ENCODE data around the gene MMRN1.

MMRN1 gene

DNA sequence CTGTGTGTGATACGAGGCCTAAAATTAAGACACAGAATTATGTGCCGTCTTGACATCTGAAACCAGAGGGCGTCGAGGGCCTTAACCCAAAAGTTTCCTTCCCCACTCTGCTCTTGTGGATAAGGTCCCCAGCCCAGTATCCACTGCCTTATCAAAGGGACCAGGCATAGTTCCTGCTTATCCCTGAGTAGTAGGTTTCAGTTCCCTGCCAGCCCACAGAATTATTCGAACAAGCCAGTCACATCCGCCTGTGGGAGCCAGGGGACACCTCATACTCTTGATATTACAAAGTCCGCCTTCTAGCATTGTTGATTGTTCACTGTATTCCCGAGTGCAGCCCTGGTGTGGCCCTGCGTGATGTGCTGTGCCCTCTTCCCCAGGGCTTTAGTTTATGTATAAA is 5.4 kb upstream of the MMRN1 start:
- TF ChIP-seq ZNF8 (CRISPR knock-in tag; IDR thresholded peaks at IDR 0.05) = no peak
- ATAC-seq = no peak

GRCh38 chr4:89897867-89898266 is 3.2 kb downstream of the MMRN1 start:
- TF ChIP-seq CREB5 (CRISPR knock-in tag; IDR thresholded peaks at IDR 0.05; ENCODE audit: low read depth) = no peak
- TF ChIP-seq SNAI2 (CRISPR knock-in tag; IDR thresholded peaks at IDR 0.05) = no peak
- TF ChIP-seq, protein P1, sequence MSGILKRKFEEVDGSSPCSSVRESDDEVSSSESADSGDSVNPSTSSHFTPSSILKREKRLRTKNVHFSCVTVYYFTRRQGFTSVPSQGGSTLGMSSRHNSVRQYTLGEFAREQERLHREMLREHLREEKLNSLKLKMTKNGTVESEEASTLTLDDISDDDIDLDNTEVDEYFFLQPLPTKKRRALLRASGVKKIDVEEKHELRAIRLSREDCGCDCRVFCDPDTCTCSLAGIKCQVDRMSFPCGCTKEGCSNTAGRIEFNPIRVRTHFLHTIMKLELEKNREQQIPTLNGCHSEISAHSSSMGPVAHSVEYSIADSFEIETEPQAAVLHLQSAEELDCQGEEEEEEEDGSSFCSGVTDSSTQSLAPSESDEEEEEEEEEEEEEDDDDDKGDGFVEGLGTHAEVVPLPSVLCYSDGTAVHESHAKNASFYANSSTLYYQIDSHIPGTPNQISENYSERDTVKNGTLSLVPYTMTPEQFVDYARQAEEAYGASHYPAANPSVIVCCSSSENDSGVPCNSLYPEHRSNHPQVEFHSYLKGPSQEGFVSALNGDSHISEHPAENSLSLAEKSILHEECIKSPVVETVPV (CRISPR knock-in tag; IDR thresholded peaks at IDR 0.05) = no peak
- TF ChIP-seq, protein P2, sequence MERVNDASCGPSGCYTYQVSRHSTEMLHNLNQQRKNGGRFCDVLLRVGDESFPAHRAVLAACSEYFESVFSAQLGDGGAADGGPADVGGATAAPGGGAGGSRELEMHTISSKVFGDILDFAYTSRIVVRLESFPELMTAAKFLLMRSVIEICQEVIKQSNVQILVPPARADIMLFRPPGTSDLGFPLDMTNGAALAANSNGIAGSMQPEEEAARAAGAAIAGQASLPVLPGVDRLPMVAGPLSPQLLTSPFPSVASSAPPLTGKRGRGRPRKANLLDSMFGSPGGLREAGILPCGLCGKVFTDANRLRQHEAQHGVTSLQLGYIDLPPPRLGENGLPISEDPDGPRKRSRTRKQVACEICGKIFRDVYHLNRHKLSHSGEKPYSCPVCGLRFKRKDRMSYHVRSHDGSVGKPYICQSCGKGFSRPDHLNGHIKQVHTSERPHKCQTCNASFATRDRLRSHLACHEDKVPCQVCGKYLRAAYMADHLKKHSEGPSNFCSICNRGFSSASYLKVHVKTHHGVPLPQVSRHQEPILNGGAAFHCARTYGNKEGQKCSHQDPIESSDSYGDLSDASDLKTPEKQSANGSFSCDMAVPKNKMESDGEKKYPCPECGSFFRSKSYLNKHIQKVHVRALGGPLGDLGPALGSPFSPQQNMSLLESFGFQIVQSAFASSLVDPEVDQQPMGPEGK (CRISPR knock-in tag; IDR thresholded peaks at IDR 0.05; ENCODE audit: borderline replicate concordance) = no peak
- TF ChIP-seq PPARA (CRISPR knock-in tag; IDR thresholded peaks at IDR 0.05; ENCODE audit: borderline replicate concordance) = no peak
- no peak for TF ChIP-seq ZNF8 (CRISPR knock-in tag; IDR thresholded peaks at IDR 0.05)
- no peak for TF ChIP-seq BACH2 (CRISPR knock-in tag; IDR thresholded peaks at IDR 0.05; ENCODE audit: borderline replicate concordance)
- TF ChIP-seq, protein P3, sequence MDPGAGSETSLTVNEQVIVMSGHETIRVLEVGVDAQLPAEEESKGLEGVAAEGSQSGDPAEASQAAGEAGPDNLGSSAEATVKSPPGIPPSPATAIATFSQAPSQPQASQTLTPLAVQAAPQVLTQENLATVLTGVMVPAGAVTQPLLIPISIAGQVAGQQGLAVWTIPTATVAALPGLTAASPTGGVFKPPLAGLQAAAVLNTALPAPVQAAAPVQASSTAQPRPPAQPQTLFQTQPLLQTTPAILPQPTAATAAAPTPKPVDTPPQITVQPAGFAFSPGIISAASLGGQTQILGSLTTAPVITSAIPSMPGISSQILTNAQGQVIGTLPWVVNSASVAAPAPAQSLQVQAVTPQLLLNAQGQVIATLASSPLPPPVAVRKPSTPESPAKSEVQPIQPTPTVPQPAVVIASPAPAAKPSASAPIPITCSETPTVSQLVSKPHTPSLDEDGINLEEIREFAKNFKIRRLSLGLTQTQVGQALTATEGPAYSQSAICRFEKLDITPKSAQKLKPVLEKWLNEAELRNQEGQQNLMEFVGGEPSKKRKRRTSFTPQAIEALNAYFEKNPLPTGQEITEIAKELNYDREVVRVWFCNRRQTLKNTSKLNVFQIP (CRISPR knock-in tag; IDR thresholded peaks at IDR 0.05; ENCODE audit: borderline replicate concordance, low read depth) = no peak
- no peak for TF ChIP-seq RARB (CRISPR knock-in tag; IDR thresholded peaks at IDR 0.05)
- no peak for TF ChIP-seq ZFP30 (CRISPR knock-in tag; IDR thresholded peaks at IDR 0.05)
- no peak for TF ChIP-seq CSDC2 (CRISPR knock-in tag; IDR thresholded peaks at IDR 0.05)
- TF ChIP-seq ARNTL (CRISPR knock-in tag; IDR thresholded peaks at IDR 0.05; ENCODE audit: borderline replicate concordance, low read depth) = no peak
- TF ChIP-seq ZFP3 (CRISPR knock-in tag; IDR thresholded peaks at IDR 0.05) = no peak
- ATAC-seq = no peak

DNA sequence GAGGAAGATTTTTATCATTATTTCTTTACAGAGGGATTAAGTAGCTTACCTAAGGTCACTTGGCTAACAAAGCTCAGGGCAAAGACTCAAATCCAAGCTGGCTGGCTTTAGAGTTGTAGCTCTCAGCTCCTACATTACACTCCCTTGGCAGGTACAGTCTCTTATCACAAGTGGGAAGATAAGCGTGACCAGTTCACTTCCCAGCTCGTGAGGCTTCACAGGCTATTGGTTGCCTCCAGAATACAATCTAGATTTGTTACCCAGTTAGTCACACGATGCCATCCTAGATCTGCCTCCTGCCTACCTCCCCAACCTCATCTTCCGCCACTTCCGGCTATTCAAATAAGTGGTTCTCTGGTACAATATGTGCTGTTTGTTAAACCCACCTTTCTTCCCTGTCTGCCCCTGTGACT is 3.7 kb downstream of the MMRN1 start:
- no peak for ATAC-seq
- TF ChIP-seq ZNF70 (CRISPR knock-in tag; IDR thresholded peaks at IDR 0.05) (no peak), ESRRG (CRISPR knock-in tag; IDR thresholded peaks at IDR 0.05) (no peak), ZC3H10 (CRISPR knock-in tag; IDR thresholded peaks at IDR 0.05) (no peak), SNAI2 (CRISPR knock-in tag; IDR thresholded peaks at IDR 0.05) (no peak), ARNTL (CRISPR knock-in tag; IDR thresholded peaks at IDR 0.05; ENCODE audit: borderline replicate concordance, low read depth) (no peak), ZFP30 (CRISPR knock-in tag; IDR thresholded peaks at IDR 0.05) (no peak), BACH2 (CRISPR knock-in tag; IDR thresholded peaks at IDR 0.05; ENCODE audit: borderline replicate concordance) (no peak), CSDC2 (CRISPR knock-in tag; IDR thresholded peaks at IDR 0.05) (no peak)
- TF ChIP-seq, protein P3 (CRISPR knock-in tag; IDR thresholded peaks at IDR 0.05; ENCODE audit: borderline replicate concordance, low read depth) = no peak
- TF ChIP-seq, protein P4, sequence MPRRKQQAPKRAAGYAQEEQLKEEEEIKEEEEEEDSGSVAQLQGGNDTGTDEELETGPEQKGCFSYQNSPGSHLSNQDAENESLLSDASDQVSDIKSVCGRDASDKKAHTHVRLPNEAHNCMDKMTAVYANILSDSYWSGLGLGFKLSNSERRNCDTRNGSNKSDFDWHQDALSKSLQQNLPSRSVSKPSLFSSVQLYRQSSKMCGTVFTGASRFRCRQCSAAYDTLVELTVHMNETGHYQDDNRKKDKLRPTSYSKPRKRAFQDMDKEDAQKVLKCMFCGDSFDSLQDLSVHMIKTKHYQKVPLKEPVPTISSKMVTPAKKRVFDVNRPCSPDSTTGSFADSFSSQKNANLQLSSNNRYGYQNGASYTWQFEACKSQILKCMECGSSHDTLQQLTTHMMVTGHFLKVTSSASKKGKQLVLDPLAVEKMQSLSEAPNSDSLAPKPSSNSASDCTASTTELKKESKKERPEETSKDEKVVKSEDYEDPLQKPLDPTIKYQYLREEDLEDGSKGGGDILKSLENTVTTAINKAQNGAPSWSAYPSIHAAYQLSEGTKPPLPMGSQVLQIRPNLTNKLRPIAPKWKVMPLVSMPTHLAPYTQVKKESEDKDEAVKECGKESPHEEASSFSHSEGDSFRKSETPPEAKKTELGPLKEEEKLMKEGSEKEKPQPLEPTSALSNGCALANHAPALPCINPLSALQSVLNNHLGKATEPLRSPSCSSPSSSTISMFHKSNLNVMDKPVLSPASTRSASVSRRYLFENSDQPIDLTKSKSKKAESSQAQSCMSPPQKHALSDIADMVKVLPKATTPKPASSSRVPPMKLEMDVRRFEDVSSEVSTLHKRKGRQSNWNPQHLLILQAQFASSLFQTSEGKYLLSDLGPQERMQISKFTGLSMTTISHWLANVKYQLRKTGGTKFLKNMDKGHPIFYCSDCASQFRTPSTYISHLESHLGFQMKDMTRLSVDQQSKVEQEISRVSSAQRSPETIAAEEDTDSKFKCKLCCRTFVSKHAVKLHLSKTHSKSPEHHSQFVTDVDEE (CRISPR knock-in tag; IDR thresholded peaks at IDR 0.05) = no peak
